HEK293 (cell line): ENCODE data around the gene PCMT1.

Experiments used
- CTCF ChIA-PET: fragments of 350-600 bp; formaldehyde crosslinking; extraction: SDS; loops from one replicate; lab custom pipeline; 2021; ENCODE audit warnings: antibody characterized with exemption; lab: Yijun Ruan, JAX
- POLR2A ChIA-PET: fragments of 300-600 bp; formaldehyde crosslinking; extraction: SDS; loops from one replicate; lab custom pipeline; 2020; ENCODE audit warnings: antibody characterized with exemption, inconsistent platforms; lab: Yijun Ruan, JAX
- H3K27ac ChIP-seq: fragments of 200-500 bp; sonication (Bioruptor generic); 2 replicates; pipeline ENCODE4 v1.5.1; 2014; ENCODE audit warnings: low read depth, low read length, control low read depth, inconsistent platforms; ENCODE audit errors: extremely low read depth
- H3K36me3 ChIP-seq, 2 experiments: fragments of 200-500 bp in 1 of 2; sonication (Bioruptor generic) in 1 of 2; 1 replicate in 1 of 2; 2 replicates in 1 of 2; pipeline ENCODE4 v1.5.1; 2014 to 2017; ENCODE audit warnings: inconsistent platforms in 2 of 2, low read length in 2 of 2; ENCODE audit not compliant: control insufficient read depth in 2 of 2, insufficient read depth in 1 of 2
- H3K4me1 ChIP-seq: fragments of 200-500 bp; sonication (Bioruptor generic); 2 replicates; pipeline ENCODE4 v1.5.1; 2014; ENCODE audit warnings: mild to moderate bottlenecking, low read length, inconsistent platforms; ENCODE audit not compliant: control insufficient read depth, insufficient read depth
- H3K4me3 ChIP-seq: 2 replicates; pipeline ENCODE4 v1.5.1; 2011; ENCODE audit warnings: low read depth, mild to moderate bottlenecking, control low read depth, low read length, moderate library complexity
- H3K9me3 ChIP-seq: fragments of 200-500 bp; sonication (Bioruptor generic); 2 replicates; pipeline ENCODE4 v1.5.1; 2014; ENCODE audit warnings: low read depth, low read length, inconsistent platforms; ENCODE audit not compliant: control insufficient read depth, insufficient read depth
- EGR2 ChIP-seq: fragments of 450-650 bp; formaldehyde crosslinking; IDR thresholded peaks from 2 replicates; pipeline ENCODE4 v1.5.1; 2016; ENCODE audit warnings: low read depth, missing biosample characterization, missing genetic modification characterization
- HIC1 ChIP-seq: fragments of 450-650 bp; formaldehyde crosslinking; IDR thresholded peaks from 2 replicates; pipeline ENCODE4 v1.5.1; 2016; ENCODE audit warnings: missing biosample characterization, missing genetic modification characterization
- KLF16 ChIP-seq: fragments of 450-650 bp; formaldehyde crosslinking; IDR thresholded peaks from 2 replicates; pipeline ENCODE4 v1.5.1; 2017; ENCODE audit warnings: missing biosample characterization, missing genetic modification characterization
- MEIS1 ChIP-seq: sonication (generic); formaldehyde crosslinking; IDR thresholded peaks from 2 replicates; pipeline ENCODE4 v1.8.1; 2022; ENCODE audit warnings: missing genetic modification reagents, mild to moderate bottlenecking, borderline replicate concordance
- MZF1 ChIP-seq: fragments of 450-650 bp; formaldehyde crosslinking; IDR thresholded peaks from 2 replicates; pipeline ENCODE4 v1.5.1; 2017; ENCODE audit warnings: missing biosample characterization, missing genetic modification characterization, borderline replicate concordance
- REST ChIP-seq: fragments of 450-650 bp; formaldehyde crosslinking; IDR thresholded peaks from 2 replicates; pipeline ENCODE4 v1.5.1; 2016; ENCODE audit warnings: missing biosample characterization, missing genetic modification characterization
- SALL2 ChIP-seq: fragments of 450-650 bp; formaldehyde crosslinking; IDR thresholded peaks from 2 replicates; pipeline ENCODE4 v1.5.0; 2017; ENCODE audit warnings: missing biosample characterization, mild to moderate bottlenecking, missing genetic modification characterization, borderline replicate concordance
- SCRT1 ChIP-seq: fragments of 450-650 bp; formaldehyde crosslinking; IDR thresholded peaks from 2 replicates; pipeline ENCODE4 v1.5.1; 2016; ENCODE audit warnings: missing biosample characterization, missing genetic modification characterization, borderline replicate concordance
- ZBTB48 ChIP-seq: fragments of 450-650 bp; formaldehyde crosslinking; IDR thresholded peaks from 2 replicates; pipeline ENCODE4 v1.5.1; 2016; ENCODE audit warnings: missing biosample characterization, missing genetic modification characterization
- ZFP3 ChIP-seq: fragments of 450-650 bp; formaldehyde crosslinking; IDR thresholded peaks from 2 replicates; pipeline ENCODE4 v1.5.1; 2016; ENCODE audit warnings: low read depth, missing biosample characterization, missing genetic modification characterization
- ZFP69B ChIP-seq: fragments of 450-650 bp; formaldehyde crosslinking; IDR thresholded peaks from 2 replicates; pipeline ENCODE4 v1.5.1; 2016; ENCODE audit warnings: missing biosample characterization, missing genetic modification characterization
- ZNF292 ChIP-seq: fragments of 450-650 bp; formaldehyde crosslinking; IDR thresholded peaks from 2 replicates; pipeline ENCODE4 v1.5.1; 2016; ENCODE audit warnings: low read depth, missing biosample characterization, missing genetic modification characterization, borderline replicate concordance
- ZNF391 ChIP-seq: fragments of 450-650 bp; formaldehyde crosslinking; IDR thresholded peaks from 2 replicates; pipeline ENCODE4 v1.5.1; 2016; ENCODE audit warnings: low read depth, missing biosample characterization, missing genetic modification characterization, borderline replicate concordance
- ZNF416 ChIP-seq: fragments of 450-650 bp; formaldehyde crosslinking; IDR thresholded peaks from 2 replicates; pipeline ENCODE4 v1.5.1; 2016; ENCODE audit warnings: missing biosample characterization, missing genetic modification characterization
- ZNF426 ChIP-seq: fragments of 450-650 bp; formaldehyde crosslinking; IDR thresholded peaks from 2 replicates; pipeline ENCODE4 v1.5.1; 2017; ENCODE audit warnings: missing biosample characterization, missing genetic modification characterization, mild to moderate bottlenecking, inconsistent platforms, moderate library complexity
- ZNF433 ChIP-seq: fragments of 450-650 bp; formaldehyde crosslinking; IDR thresholded peaks from 2 replicates; pipeline ENCODE4 v1.5.1; 2016; ENCODE audit warnings: missing biosample characterization, missing genetic modification characterization, low read depth
- ZNF501 ChIP-seq: fragments of 450-650 bp; formaldehyde crosslinking; IDR thresholded peaks from 2 replicates; pipeline ENCODE4 v1.5.1; 2016; ENCODE audit warnings: missing biosample characterization, missing genetic modification characterization
- ZNF561 ChIP-seq: fragments of 450-650 bp; IDR thresholded peaks from 2 replicates; pipeline ENCODE4 v1.5.1; 2018; ENCODE audit warnings: missing biosample characterization, missing genetic modification characterization, borderline replicate concordance
- ZNF600 ChIP-seq: fragments of 450-650 bp; formaldehyde crosslinking; IDR thresholded peaks from 2 replicates; pipeline ENCODE4 v1.5.1; 2016; ENCODE audit warnings: missing biosample characterization, missing genetic modification characterization
- ZNF664 ChIP-seq: fragments of 450-650 bp; formaldehyde crosslinking; IDR thresholded peaks from 2 replicates; pipeline ENCODE4 v1.5.1; 2016; ENCODE audit warnings: missing biosample characterization, missing genetic modification characterization
- ZNF677 ChIP-seq: fragments of 450-650 bp; IDR thresholded peaks from 2 replicates; pipeline ENCODE4 v1.5.0; 2018; ENCODE audit warnings: missing biosample characterization, mild to moderate bottlenecking, missing genetic modification characterization, moderate library complexity
- ZNF777 ChIP-seq: fragments of 450-650 bp; formaldehyde crosslinking; IDR thresholded peaks from 2 replicates; pipeline ENCODE4 v1.5.1; 2017; ENCODE audit warnings: missing biosample characterization, missing genetic modification characterization, borderline replicate concordance
- ZNF830 ChIP-seq: fragments of 450-650 bp; IDR thresholded peaks from 2 replicates; pipeline ENCODE4 v1.5.0; 2018; ENCODE audit warnings: missing biosample characterization, missing genetic modification characterization, low read depth, mild to moderate bottlenecking, moderate library complexity
- ZSCAN16 ChIP-seq: fragments of 450-650 bp; formaldehyde crosslinking; IDR thresholded peaks from 2 replicates; pipeline ENCODE4 v1.5.1; 2016; ENCODE audit warnings: missing biosample characterization, missing genetic modification characterization
- ZSCAN23 ChIP-seq: fragments of 450-650 bp; formaldehyde crosslinking; IDR thresholded peaks from 2 replicates; pipeline ENCODE4 v1.5.1; 2016; ENCODE audit warnings: missing biosample characterization, missing genetic modification characterization

Gene PCMT1

GRCh38 chr6:149769676-149770075 lies 20.1 kb downstream of the PCMT1 start:
- Histone ChIP-seq H3K4me3 (no peak overlapping the region), H3K27ac (no peak overlapping the region), H3K9me3 (no peaks in the 10 kb centered on the region), H3K36me3 (peaks cover 45 to 70% of the 10 kb centered on the region in 2 experiments), H3K4me1 (no peaks in the 10 kb centered on the region)
- ChIA-PET POLR2A (interaction anchor here (0.6 kb wide), 1 partner anchor 42 kb away, joined by 4 read pairs; no protein-coding TSS in a partner anchor), CTCF (no interaction called here)
- TF ChIP-seq ZBTB48 (no peak), MEIS1 (CRISPR knock-in tag) (no peak), KLF16 (tag by site-specific recombination) (no peak), REST (tag by site-specific recombination) (no peak), ZNF433 (tag by site-specific recombination) (no peak), ZNF292 (tag by site-specific recombination) (no peak), HIC1 (tag by site-specific recombination) (no peak), ZNF561 (no peak), ZNF830 (no peak), ZSCAN16 (tag by site-specific recombination) (no peak), MZF1 (tag by site-specific recombination) (no peak), ZNF416 (no peak), SCRT1 (tag by site-specific recombination) (no peak), ZFP3 (tag by site-specific recombination) (no peak), ZNF677 (no peak), ZNF600 (tag by site-specific recombination) (no peak), ZNF501 (no peak), SALL2 (tag by site-specific recombination) (no peak), ZNF391 (tag by site-specific recombination) (no peak), ZNF777 (no peak)

- Histone ChIP-seq H3K4me1 (no peaks in the 10 kb centered on the region), H3K9me3 (no peaks in the 10 kb centered on the region), H3K36me3 (peaks cover 49 to 74% of the 10 kb centered on the region in 2 experiments), H3K4me3 (no peak overlapping the region), H3K27ac (no peak overlapping the region)
- ChIA-PET CTCF (no interaction called here), POLR2A (no interaction called here)
- TF ChIP-seq ZSCAN23 (no peak), ZNF664 (tag by site-specific recombination) (no peak), ZNF426 (tag by site-specific recombination) (no peak), EGR2 (no peak), ZFP69B (tag by site-specific recombination) (no peak)
These were observed 21.6 kb downstream of the PCMT1 start for GRCh38 chr6:149771185-149771584.
